ENCODE results near the gene SDF4.

DNA sequence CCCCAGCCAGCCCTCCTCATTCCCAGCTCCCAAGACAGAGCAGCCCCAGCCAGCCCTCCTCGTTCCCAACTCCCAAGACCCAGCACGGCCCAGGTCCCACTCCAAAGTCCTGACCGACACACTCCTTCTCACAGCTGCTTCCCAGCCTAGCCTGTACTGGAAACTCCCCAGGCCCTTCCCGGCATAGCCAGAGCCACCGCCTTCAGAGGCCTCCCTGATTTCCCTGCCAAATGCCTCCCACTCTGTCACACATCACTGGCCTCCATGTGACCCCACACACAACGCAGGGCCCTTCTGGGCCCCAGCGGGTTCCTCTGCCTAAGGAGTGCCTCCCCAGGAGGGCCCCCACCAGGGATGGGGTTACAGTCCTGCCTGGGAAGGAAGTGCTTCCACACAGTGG lies 39.0 kb upstream of the SDF4 start:
- TF ChIP-seq, protein P1, sequence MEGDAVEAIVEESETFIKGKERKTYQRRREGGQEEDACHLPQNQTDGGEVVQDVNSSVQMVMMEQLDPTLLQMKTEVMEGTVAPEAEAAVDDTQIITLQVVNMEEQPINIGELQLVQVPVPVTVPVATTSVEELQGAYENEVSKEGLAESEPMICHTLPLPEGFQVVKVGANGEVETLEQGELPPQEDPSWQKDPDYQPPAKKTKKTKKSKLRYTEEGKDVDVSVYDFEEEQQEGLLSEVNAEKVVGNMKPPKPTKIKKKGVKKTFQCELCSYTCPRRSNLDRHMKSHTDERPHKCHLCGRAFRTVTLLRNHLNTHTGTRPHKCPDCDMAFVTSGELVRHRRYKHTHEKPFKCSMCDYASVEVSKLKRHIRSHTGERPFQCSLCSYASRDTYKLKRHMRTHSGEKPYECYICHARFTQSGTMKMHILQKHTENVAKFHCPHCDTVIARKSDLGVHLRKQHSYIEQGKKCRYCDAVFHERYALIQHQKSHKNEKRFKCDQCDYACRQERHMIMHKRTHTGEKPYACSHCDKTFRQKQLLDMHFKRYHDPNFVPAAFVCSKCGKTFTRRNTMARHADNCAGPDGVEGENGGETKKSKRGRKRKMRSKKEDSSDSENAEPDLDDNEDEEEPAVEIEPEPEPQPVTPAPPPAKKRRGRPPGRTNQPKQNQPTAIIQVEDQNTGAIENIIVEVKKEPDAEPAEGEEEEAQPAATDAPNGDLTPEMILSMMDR (IDR thresholded peaks at IDR 0.05) = no peak
- no peak for TF ChIP-seq POLR2A (IDR thresholded peaks at IDR 0.05)
